C4-2B (cell line): Measurements from ENCODE around the gene REV3L.

ENCODE experiments used
- ZFX ChIP-seq: fragments of 450-650 bp; IDR thresholded peaks from 2 replicates; pipeline ENCODE4 v1.6.1; 2017
- TF ChIP-seq, protein P1 (sequence below): fragments of 450-650 bp; conservative IDR thresholded peaks from 2 replicates; pipeline ENCODE4 v1.5.1; 2017; ENCODE audit warnings: mild to moderate bottlenecking

DNA sequence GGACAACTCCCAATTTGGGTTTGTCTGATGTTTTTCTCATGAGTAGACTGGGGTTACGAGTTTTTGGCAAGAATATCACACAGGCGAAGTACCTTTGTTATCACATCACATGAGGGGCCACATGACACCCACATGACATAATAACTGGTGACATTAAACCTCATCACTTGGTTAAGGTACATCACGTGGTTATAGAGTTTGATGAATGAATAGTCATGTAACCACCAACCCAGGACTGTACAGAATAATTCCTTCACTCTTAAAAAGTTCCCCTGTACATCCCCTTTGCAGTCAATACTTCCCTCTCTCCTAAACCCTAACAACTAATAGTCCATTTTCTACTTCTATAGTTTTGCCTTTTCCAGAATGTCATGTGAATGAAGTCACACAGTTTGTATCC is 83.4 kb downstream of the REV3L start:
- no peak for TF ChIP-seq ZFX
- TF ChIP-seq, protein P1, sequence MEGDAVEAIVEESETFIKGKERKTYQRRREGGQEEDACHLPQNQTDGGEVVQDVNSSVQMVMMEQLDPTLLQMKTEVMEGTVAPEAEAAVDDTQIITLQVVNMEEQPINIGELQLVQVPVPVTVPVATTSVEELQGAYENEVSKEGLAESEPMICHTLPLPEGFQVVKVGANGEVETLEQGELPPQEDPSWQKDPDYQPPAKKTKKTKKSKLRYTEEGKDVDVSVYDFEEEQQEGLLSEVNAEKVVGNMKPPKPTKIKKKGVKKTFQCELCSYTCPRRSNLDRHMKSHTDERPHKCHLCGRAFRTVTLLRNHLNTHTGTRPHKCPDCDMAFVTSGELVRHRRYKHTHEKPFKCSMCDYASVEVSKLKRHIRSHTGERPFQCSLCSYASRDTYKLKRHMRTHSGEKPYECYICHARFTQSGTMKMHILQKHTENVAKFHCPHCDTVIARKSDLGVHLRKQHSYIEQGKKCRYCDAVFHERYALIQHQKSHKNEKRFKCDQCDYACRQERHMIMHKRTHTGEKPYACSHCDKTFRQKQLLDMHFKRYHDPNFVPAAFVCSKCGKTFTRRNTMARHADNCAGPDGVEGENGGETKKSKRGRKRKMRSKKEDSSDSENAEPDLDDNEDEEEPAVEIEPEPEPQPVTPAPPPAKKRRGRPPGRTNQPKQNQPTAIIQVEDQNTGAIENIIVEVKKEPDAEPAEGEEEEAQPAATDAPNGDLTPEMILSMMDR = no peak
